Kidney epithelial cell (primary cell): ENCODE measurements around the gene CD200R1. TPM values are rescaled to one million over a fixed set of nuclear protein-coding genes. Genes with fewer than 3 reads are reported as not detected.

Experiments
- DNase-seq: peaks from one replicate; pipeline ENCODE4 v3.0.0-alpha.2; 2010; ENCODE audit warnings: low read depth
- H3K27me3 ChIP-seq: 2 replicates; pipeline ENCODE4 v1.6.0; 2011; ENCODE audit warnings: low read length; ENCODE audit not compliant: control insufficient read depth, insufficient read depth
- H3K36me3 ChIP-seq: 2 replicates; pipeline ENCODE4 v1.5.1; 2011; ENCODE audit warnings: low read length; ENCODE audit not compliant: control insufficient read depth, insufficient read depth
- H3K4me3 ChIP-seq: 2 replicates; pipeline ENCODE4 v1.5.1; 2011; ENCODE audit warnings: low read depth, mild to moderate bottlenecking, control low read depth, low read length
- total RNA-seq: library from RNA; depleted of rRNA; stranded (reverse); fragments of >200 nt; gene quantifications from 2 replicates; pipeline ENCODE4 v1.2.3, GENCODE V29; 2015
- TF ChIP-seq, protein P1 (sequence below): IDR thresholded peaks from 2 replicates; pipeline ENCODE4 v1.5.1; 2011; ENCODE audit warnings: mild to moderate bottlenecking, moderate library complexity, low read length, control low read depth, inconsistent platforms; ENCODE audit not compliant: insufficient read depth, poor library complexity, severe bottlenecking

Gene CD200R1
- total RNA-seq, 1 donor from 2014 or later, result not detected

DNA sequence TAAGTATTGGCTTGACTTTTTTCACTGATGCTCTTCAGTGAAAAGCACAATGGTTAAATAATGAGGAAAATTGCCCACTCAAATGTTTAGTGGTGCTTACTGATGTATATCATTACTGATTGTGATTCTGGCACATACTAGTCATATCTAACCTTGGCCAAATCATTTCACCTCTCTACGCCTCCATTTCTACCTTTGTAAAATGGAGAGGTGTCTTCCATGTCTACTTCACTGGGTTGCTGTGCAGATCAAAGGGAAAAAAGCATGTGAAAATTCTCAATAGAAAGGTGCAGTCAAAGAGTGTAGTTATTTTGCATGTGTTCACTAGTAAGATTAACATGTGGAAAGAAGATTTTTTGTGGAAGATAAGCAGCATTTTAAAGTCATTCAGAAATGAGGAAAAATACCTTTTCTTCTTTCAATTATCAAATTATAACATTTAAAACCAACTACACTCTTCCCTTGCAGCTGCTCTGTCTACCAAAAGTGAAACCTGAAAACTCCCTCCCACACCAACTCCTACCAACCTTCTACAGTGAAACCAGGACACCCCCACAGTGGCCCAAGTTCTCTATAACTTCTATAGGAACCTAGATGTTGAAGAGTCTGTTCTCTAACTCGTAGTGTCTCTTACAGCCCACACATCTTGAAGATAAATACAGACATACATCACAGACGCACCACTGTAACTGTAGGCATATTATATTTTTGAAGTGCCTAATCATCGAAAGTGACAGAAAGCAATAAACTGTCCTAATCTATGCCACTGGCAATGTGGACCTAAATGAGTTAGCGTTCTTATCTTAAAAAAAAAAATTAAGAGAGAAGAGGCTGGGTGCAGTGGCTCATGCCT is 1.4 kb downstream of the CD200R1 start:
- TF ChIP-seq, protein P1, sequence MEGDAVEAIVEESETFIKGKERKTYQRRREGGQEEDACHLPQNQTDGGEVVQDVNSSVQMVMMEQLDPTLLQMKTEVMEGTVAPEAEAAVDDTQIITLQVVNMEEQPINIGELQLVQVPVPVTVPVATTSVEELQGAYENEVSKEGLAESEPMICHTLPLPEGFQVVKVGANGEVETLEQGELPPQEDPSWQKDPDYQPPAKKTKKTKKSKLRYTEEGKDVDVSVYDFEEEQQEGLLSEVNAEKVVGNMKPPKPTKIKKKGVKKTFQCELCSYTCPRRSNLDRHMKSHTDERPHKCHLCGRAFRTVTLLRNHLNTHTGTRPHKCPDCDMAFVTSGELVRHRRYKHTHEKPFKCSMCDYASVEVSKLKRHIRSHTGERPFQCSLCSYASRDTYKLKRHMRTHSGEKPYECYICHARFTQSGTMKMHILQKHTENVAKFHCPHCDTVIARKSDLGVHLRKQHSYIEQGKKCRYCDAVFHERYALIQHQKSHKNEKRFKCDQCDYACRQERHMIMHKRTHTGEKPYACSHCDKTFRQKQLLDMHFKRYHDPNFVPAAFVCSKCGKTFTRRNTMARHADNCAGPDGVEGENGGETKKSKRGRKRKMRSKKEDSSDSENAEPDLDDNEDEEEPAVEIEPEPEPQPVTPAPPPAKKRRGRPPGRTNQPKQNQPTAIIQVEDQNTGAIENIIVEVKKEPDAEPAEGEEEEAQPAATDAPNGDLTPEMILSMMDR, result no peak
- H3K36me3 ChIP-seq, result no peaks in the 10 kb centered on the region
- DNase-seq, result no peak
- no peak overlapping the region for H3K4me3 ChIP-seq
- H3K27me3 ChIP-seq, result no peaks in the 10 kb centered on the region

DNA sequence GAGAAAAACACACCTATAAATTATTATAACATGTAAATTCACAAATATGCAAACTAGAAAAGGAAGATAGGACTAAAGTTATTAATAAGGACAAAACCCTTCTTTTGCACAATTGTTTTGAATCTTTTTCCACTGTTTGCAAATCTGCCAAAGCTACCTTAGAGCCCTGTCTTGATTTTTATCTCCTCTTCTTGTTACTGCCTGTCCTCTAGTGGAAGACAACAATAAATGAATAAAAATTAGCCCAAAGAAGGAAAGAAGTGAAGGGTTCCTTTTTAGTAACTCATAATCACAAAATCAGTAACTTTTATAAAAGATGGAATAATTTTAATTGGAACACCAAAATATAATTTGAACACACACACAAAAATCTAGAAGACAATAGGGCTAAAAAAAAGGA is 2.7 kb downstream of the CD200R1 start:
- Histone ChIP-seq H3K4me3 (no peak overlapping the region), H3K27me3 (no peaks in the 10 kb centered on the region), H3K36me3 (no peaks in the 10 kb centered on the region)
- TF ChIP-seq, protein P1, result no peak
- DNase-seq, result no peak

DNA sequence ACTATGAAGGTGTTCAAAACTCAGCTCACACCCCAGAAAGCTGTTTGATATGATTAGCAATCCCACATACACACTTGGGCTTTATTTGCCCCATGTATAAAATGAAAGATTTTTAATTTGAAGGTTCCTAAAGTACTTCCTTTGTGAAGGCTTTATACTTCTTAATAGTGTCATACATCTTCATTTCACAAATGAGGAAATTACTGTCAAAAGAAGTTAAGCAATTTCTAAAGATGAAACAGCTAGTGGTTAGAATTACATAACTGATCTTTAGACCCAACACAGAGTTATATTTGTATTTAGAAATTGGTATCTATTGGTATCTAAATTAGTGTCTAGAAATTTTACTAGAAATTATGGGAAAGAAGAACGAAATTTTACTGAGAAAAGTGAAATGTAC is 7.1 kb downstream of the CD200R1 start:
- DNase-seq, result no peak
- H3K36me3 ChIP-seq, result no peaks in the 10 kb centered on the region
- TF ChIP-seq, protein P1, result no peak
- H3K4me3 ChIP-seq, result no peak overlapping the region
- no peaks in the 10 kb centered on the region for H3K27me3 ChIP-seq

DNA sequence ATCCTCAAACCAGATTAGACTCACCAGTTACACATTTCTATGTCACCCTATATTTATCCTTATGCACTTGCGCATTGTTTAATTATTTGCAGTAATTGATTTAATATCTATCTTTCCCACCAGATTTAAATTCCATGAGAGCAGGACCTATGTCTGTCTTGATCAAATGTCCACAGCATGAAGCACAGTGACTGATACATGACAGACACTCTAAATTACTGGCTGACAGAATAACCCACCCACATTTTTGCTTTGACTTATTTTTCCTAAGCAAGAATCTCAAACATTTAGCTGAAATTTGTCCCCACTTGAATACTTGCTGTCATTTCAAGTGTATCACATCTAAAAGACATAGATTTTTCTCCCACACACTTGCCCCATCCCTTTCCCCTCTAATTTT is 7.5 kb downstream of the CD200R1 start:
- no peak overlapping the region for H3K4me3 ChIP-seq
- TF ChIP-seq, protein P1, result no peak
- DNase-seq, result no peak
- no peaks in the 10 kb centered on the region for H3K36me3 ChIP-seq
- H3K27me3 ChIP-seq, result no peaks in the 10 kb centered on the region

DNA sequence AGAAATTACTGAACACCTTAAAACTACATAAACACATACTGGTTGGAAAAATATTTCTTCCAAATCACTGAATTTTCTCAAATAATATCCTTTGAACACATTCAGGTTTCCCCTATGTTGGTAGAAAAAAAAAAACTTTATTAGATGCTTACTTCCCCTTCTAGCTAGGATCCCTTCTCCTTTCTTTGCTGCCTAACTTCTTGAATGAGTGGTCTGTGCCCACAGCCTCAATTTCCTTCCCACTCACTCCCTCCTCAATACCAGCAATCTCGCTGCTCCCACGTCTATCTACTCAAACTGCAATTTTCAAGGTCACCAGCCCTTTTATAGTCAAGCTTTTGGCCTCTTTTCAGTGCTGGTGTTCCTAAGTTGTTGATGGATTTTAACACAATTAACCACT is 8.3 kb downstream of the CD200R1 start:
- Histone ChIP-seq H3K36me3 (no peaks in the 10 kb centered on the region), H3K4me3 (no peak overlapping the region), H3K27me3 (no peaks in the 10 kb centered on the region)
- no peak for DNase-seq
- TF ChIP-seq, protein P1, result no peak

DNA sequence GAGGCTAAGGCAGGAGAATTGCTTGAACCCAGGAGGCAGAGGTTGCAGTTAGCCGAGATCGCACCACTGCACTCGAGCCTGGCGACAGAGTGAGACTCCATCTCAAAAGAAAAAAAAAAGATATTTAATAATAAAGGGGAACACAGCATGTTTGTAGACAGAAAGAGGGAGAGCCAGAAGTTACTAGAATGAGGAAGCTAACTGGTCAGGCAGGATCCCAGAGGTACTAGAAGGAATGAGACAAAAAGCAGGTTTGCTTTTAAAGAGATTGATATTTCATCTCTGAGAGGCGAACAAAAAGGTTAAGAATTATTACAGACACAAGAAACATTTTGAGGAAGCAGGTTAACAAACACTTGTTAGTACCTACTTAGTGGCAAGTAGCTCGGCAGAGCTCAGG is 9.2 kb downstream of the CD200R1 start:
- no peak for DNase-seq
- TF ChIP-seq, protein P1, result no peak
- Histone ChIP-seq H3K4me3 (no peak overlapping the region), H3K36me3 (no peaks in the 10 kb centered on the region), H3K27me3 (no peaks in the 10 kb centered on the region)
